ENCODE measurements around the gene ASXL1.

DNA sequence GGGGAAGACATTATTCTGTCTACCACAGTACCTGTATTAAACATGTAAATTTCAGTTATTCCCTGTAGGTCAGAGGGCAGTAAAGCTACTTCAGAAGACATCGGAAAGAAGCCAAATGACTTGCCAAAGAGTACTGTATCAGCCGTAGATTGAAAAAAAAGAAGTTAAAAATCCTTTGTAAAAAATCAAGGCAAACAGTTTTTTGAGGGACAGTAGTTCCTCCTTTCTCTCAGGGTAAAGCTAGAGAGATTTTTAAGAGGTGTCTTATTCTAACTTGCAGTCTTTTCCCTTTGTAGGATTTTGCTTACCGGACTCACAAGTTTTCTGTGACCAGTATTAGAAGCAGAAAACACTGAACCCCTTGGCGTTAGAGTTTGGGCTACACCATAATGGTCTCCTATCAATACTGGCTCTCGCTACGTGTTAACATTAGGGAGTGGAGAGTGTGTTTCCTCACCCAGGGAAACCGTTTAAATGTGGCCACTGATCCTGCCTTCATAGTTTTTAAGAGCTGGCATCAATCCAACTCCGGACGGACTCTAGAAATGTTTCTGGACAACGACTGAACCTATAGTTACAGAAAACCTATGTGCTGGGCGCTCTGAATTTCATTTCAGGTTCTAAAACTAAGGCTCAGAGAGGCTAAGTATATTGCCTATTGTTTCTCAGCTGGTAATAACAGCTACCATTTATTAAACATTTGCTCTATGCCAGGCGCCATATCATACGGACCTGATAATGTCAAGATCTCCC is 1.3 kb upstream of the ASXL1 start:
- TF ChIP-seq, protein P1, sequence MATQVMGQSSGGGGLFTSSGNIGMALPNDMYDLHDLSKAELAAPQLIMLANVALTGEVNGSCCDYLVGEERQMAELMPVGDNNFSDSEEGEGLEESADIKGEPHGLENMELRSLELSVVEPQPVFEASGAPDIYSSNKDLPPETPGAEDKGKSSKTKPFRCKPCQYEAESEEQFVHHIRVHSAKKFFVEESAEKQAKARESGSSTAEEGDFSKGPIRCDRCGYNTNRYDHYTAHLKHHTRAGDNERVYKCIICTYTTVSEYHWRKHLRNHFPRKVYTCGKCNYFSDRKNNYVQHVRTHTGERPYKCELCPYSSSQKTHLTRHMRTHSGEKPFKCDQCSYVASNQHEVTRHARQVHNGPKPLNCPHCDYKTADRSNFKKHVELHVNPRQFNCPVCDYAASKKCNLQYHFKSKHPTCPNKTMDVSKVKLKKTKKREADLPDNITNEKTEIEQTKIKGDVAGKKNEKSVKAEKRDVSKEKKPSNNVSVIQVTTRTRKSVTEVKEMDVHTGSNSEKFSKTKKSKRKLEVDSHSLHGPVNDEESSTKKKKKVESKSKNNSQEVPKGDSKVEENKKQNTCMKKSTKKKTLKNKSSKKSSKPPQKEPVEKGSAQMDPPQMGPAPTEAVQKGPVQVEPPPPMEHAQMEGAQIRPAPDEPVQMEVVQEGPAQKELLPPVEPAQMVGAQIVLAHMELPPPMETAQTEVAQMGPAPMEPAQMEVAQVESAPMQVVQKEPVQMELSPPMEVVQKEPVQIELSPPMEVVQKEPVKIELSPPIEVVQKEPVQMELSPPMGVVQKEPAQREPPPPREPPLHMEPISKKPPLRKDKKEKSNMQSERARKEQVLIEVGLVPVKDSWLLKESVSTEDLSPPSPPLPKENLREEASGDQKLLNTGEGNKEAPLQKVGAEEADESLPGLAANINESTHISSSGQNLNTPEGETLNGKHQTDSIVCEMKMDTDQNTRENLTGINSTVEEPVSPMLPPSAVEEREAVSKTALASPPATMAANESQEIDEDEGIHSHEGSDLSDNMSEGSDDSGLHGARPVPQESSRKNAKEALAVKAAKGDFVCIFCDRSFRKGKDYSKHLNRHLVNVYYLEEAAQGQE (IDR thresholded peaks at IDR 0.05; ENCODE audit: low read depth): no peak
- TF ChIP-seq EZH2 (IDR thresholded peaks at IDR 0.05): no peak
- TF ChIP-seq, protein P2, sequence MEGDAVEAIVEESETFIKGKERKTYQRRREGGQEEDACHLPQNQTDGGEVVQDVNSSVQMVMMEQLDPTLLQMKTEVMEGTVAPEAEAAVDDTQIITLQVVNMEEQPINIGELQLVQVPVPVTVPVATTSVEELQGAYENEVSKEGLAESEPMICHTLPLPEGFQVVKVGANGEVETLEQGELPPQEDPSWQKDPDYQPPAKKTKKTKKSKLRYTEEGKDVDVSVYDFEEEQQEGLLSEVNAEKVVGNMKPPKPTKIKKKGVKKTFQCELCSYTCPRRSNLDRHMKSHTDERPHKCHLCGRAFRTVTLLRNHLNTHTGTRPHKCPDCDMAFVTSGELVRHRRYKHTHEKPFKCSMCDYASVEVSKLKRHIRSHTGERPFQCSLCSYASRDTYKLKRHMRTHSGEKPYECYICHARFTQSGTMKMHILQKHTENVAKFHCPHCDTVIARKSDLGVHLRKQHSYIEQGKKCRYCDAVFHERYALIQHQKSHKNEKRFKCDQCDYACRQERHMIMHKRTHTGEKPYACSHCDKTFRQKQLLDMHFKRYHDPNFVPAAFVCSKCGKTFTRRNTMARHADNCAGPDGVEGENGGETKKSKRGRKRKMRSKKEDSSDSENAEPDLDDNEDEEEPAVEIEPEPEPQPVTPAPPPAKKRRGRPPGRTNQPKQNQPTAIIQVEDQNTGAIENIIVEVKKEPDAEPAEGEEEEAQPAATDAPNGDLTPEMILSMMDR (IDR thresholded peaks at IDR 0.05 in 2 of 3, conservative IDR thresholded peaks at IDR 0.05 in 1 of 3; ENCODE audit: borderline replicate concordance in 1 of 3, insufficient read depth in 1 of 3, low read depth in 2 of 3, low read length in 2 of 3): no peak
- TF ChIP-seq EZH2phosphoT487 (IDR thresholded peaks at IDR 0.05; ENCODE audit: borderline replicate concordance): no peak
- no peak for TF ChIP-seq CEBPB (IDR thresholded peaks at IDR 0.05; ENCODE audit: low read depth)
- TF ChIP-seq, protein P3, sequence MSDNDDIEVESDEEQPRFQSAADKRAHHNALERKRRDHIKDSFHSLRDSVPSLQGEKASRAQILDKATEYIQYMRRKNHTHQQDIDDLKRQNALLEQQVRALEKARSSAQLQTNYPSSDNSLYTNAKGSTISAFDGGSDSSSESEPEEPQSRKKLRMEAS (IDR thresholded peaks at IDR 0.05): no peak
- TF ChIP-seq, protein P4, sequence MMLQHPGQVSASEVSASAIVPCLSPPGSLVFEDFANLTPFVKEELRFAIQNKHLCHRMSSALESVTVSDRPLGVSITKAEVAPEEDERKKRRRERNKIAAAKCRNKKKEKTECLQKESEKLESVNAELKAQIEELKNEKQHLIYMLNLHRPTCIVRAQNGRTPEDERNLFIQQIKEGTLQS (IDR thresholded peaks at IDR 0.05): no peak
- no peak for TF ChIP-seq POLR2A (IDR thresholded peaks at IDR 0.05; ENCODE audit: borderline replicate concordance, extremely low read depth, insufficient read depth, insufficient read length)
- no peak for TF ChIP-seq SP1 (IDR thresholded peaks at IDR 0.05; ENCODE audit: low read depth)
- TF ChIP-seq POLR2AphosphoS5 (IDR thresholded peaks at IDR 0.05; ENCODE audit: low read depth, low read length): no peak
- no peak for TF ChIP-seq RAD21 (IDR thresholded peaks at IDR 0.05; ENCODE audit: low read depth)
- no peak for TF ChIP-seq ELF1 (IDR thresholded peaks at IDR 0.05; ENCODE audit: borderline replicate concordance, low read depth)
- TF ChIP-seq ZNF274 (IDR thresholded peaks at IDR 0.05; ENCODE audit: low read depth, low read length): no peak
- TF ChIP-seq TCF7L2 (IDR thresholded peaks at IDR 0.05; ENCODE audit: borderline replicate concordance, extremely low read depth, insufficient read depth, insufficient read length): no peak
